Measurements from ENCODE around the gene WRAP73.

DNA sequence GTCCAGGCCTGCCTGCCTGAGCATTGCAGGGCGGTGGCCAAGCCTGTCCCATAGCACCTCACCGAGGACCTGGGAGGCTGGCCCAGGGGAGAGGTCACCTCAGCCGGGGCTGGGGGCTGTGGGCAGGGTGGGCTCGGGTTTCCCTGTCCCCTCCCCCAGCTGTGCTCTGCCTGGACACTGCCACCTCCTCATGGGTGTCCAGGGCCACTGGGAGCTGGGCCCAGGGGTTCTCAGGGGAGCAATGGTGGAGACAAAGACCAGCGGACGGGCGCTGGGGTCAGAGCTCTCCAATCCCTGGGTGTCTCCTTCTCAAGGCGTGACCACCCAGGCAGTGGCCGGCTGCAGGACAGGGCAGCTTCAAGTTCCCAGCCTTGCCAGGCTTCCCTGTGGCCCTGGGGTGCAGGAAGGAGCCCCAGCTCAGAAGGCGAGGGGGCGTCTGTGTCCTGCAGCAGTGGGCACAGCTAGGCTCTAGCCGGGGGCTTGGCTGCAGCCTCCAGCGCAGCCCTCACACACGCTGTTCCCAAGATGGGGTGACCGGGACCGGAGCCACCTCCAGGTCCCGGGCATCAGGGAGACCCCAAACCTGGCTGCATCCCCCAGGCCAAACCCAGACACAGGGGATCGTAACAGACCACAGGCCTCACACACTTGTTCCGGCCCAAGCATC is 31.5 kb upstream of the WRAP73 start:
- TF ChIP-seq, protein P1, sequence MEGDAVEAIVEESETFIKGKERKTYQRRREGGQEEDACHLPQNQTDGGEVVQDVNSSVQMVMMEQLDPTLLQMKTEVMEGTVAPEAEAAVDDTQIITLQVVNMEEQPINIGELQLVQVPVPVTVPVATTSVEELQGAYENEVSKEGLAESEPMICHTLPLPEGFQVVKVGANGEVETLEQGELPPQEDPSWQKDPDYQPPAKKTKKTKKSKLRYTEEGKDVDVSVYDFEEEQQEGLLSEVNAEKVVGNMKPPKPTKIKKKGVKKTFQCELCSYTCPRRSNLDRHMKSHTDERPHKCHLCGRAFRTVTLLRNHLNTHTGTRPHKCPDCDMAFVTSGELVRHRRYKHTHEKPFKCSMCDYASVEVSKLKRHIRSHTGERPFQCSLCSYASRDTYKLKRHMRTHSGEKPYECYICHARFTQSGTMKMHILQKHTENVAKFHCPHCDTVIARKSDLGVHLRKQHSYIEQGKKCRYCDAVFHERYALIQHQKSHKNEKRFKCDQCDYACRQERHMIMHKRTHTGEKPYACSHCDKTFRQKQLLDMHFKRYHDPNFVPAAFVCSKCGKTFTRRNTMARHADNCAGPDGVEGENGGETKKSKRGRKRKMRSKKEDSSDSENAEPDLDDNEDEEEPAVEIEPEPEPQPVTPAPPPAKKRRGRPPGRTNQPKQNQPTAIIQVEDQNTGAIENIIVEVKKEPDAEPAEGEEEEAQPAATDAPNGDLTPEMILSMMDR (IDR thresholded peaks at IDR 0.05), result no peak
- TF ChIP-seq POLR2A (IDR thresholded peaks at IDR 0.05), result no peak

Measured in adrenal gland (tissue), 5 donors.